GM12878 (cell line): Measurements from ENCODE around the gene RPL29. TPM values are rescaled to one million over a fixed set of nuclear protein-coding genes. Genes with fewer than 3 reads are reported as not detected.

Experiments used
- BRCA1 ChIP-seq: IDR thresholded peaks from 2 replicates; pipeline ENCODE4 v1.6.1; 2011; ENCODE audit warnings: low read depth, low read length, improper control_type of control experiment
- CHD1 ChIP-seq: IDR thresholded peaks from 2 replicates; pipeline ENCODE4 v1.6.1; 2012; ENCODE audit warnings: low read depth, low read length, improper control_type of control experiment
- ELK1 ChIP-seq: IDR thresholded peaks from 2 replicates; pipeline ENCODE4 v1.6.1; 2012; ENCODE audit warnings: low read depth, low read length, improper control_type of control experiment
- FOS ChIP-seq: IDR thresholded peaks from 3 replicates; pipeline ENCODE4 v1.6.1; 2011; ENCODE audit warnings: borderline replicate concordance; ENCODE audit not compliant: insufficient read length; ENCODE audit errors: extremely low read depth
- HDAC2 ChIP-seq: fragments of 200-600 bp; sonication (generic); IDR thresholded peaks from 2 replicates; pipeline ENCODE4 v1.6.1; 2017
- HDAC6 ChIP-seq: fragments of 200-600 bp; sonication (generic); IDR thresholded peaks from one replicate; pipeline ENCODE4 v1.8.0; 2017; ENCODE audit warnings: antibody characterized with exemption; ENCODE audit not compliant: unreplicated experiment
- KLF5 ChIP-seq: fragments of 450-650 bp; IDR thresholded peaks from 2 replicates; pipeline ENCODE4 v1.6.1; 2014; ENCODE audit warnings: mild to moderate bottlenecking; ENCODE audit not compliant: partially characterized antibody
- MYC ChIP-seq: IDR thresholded peaks from 2 replicates; pipeline ENCODE4 v1.6.1; 2011; ENCODE audit warnings: mild to moderate bottlenecking, low read length, moderate library complexity, inconsistent platforms; ENCODE audit not compliant: insufficient read depth, insufficient replicate concordance, insufficient read length, severe bottlenecking
- NBN ChIP-seq: fragments of 450-650 bp; IDR thresholded peaks from 2 replicates; pipeline ENCODE4 v1.6.1; 2016
- POLR2AphosphoS2 ChIP-seq: IDR thresholded peaks from 2 replicates; pipeline ENCODE4 v1.6.1; 2011; ENCODE audit warnings: low read depth, mild to moderate bottlenecking, low read length, improper control_type of control experiment, moderate library complexity
- SIX5 ChIP-seq: IDR thresholded peaks from 2 replicates; pipeline ENCODE4 v1.6.1; 2011; ENCODE audit warnings: mild to moderate bottlenecking, low read depth, low read length, moderate library complexity; ENCODE audit not compliant: severe bottlenecking
- SMAD1 ChIP-seq: fragments of 450-650 bp; IDR thresholded peaks from 2 replicates; pipeline ENCODE4 v1.6.1; 2018; ENCODE audit warnings: mild to moderate bottlenecking, low read depth; ENCODE audit not compliant: partially characterized antibody
- SRF ChIP-seq, 2 experiments: IDR thresholded peaks; 2 replicates each; pipeline ENCODE4 v1.6.1; 2011; ENCODE audit warnings: low read depth in 2 of 2, low read length in 2 of 2, mild to moderate bottlenecking in 1 of 2, moderate library complexity in 1 of 2
- STAT1 ChIP-seq: fragments of 450-650 bp; conservative IDR thresholded peaks from 2 replicates; pipeline ENCODE4 v1.6.1; 2014; ENCODE audit warnings: antibody characterized with exemption, mild to moderate bottlenecking
- STAT3 ChIP-seq: IDR thresholded peaks from 2 replicates; pipeline ENCODE4 v1.6.1; 2011; ENCODE audit warnings: low read depth, low read length, improper control_type of control experiment
- TAF1 ChIP-seq: IDR thresholded peaks from 2 replicates; pipeline ENCODE4 v1.6.1; 2011; ENCODE audit warnings: mild to moderate bottlenecking, low read depth, low read length, borderline replicate concordance
- TBL1XR1 ChIP-seq: IDR thresholded peaks from 2 replicates; pipeline ENCODE4 v1.6.1; 2012; ENCODE audit warnings: low read depth, low read length, improper control_type of control experiment
- TCF12 ChIP-seq: IDR thresholded peaks from 2 replicates; pipeline ENCODE4 v1.6.1; 2011; ENCODE audit warnings: low read depth, mild to moderate bottlenecking, low read length
- TCF7 ChIP-seq: IDR thresholded peaks from 2 replicates; pipeline ENCODE4 v1.6.1; 2014; ENCODE audit warnings: antibody characterized with exemption, borderline replicate concordance
- YY1 ChIP-seq: IDR thresholded peaks from 2 replicates; pipeline ENCODE4 v1.6.1; 2011; ENCODE audit warnings: low read depth, mild to moderate bottlenecking, low read length
- ZNF24 ChIP-seq: fragments of 450-650 bp; IDR thresholded peaks from 2 replicates; pipeline ENCODE4 v1.6.1; 2017; ENCODE audit warnings: antibody characterized with exemption, mild to moderate bottlenecking
- ZNF274 ChIP-seq: IDR thresholded peaks from one replicate; pipeline ENCODE4 v1.8.0; 2011; ENCODE audit not compliant: insufficient read length, insufficient read depth
- ZNF384 ChIP-seq: IDR thresholded peaks from 2 replicates; pipeline ENCODE4 v1.6.1; 2012; ENCODE audit warnings: low read depth, mild to moderate bottlenecking, low read length, improper control_type of control experiment, borderline replicate concordance
- ZZZ3 ChIP-seq: IDR thresholded peaks from 2 replicates; pipeline ENCODE4 v1.6.1; 2011; ENCODE audit warnings: low read depth; ENCODE audit not compliant: control insufficient read depth, insufficient read length
- polyA plus RNA-seq, 11 experiments: library from polyadenylated mRNA; depleted of rRNA in 4 of 11; unstranded in 6 of 11; stranded (reverse) in 5 of 11; fragments of >200 nt; fragmentation: Nextera tagmentation in 4 of 11; fragmentation: Illumina TruSeq in 1 of 11; extraction: Ambion mirVana in 4 of 11; extraction: Trizol in 1 of 11; gene quantifications; 1 replicate in 1 of 11; 2 replicates in 10 of 11; pipeline versions ENCODE4 v1.2.1 to v1.2.3, GENCODE V29; 2011 to 2016; ENCODE audit warnings: inconsistent platforms in 2 of 11, missing spikeins in 2 of 11, low read depth in 1 of 11
- total RNA-seq, 4 experiments: library from RNA; depleted of rRNA in 3 of 4; stranded (reverse); fragments of >200 nt in 3 of 4; fragmentation: Illumina TruSeq in 1 of 4; extraction: Trizol in 1 of 4; gene quantifications; 2 replicates each; pipeline versions ENCODE4 v1.2.1 to v1.2.3, GENCODE V29; 2013 to 2021
- TF ChIP-seq, protein P1 (sequence below): fragments of 450-650 bp; IDR thresholded peaks from 2 replicates; pipeline ENCODE4 v1.6.1; 2016; ENCODE audit warnings: mild to moderate bottlenecking, moderate library complexity, borderline replicate concordance
- TF ChIP-seq, protein P2 (sequence below): IDR thresholded peaks from 2 replicates; pipeline ENCODE4 v1.6.1; 2012; ENCODE audit warnings: low read length, inconsistent platforms

Gene RPL29
- total and polyA plus RNA-seq, 10 of the 15 experiments (the other 5 are each of a cell fraction or from before 2014, with no cell fraction given) = 1,053 to 2,477 (median 1,657) TPM

- TF ChIP-seq TCF7 (no peak), POLR2AphosphoS2 (0 out of 2 replicates have a peak, but pooled peaks have one; percentile 70), YY1 (no peak), SRF (IDR thresholded peaks at IDR 0.05; ENCODE audit: low read depth in 2 of 2, low read length in 2 of 2) (no peak), SMAD1 (no peak), SIX5 (no peak), TAF1 (peak; percentile 35; the same call in 1 of the 2 replicates), ZNF274 (no peak), NBN (no peak), STAT1 (no peak), BRCA1 (no peak), ELK1 (0 out of 2 replicates have a peak, but pooled peaks have one; percentile 41), HDAC2 (no peak), CHD1 (no peak), TCF12 (no peak), TBL1XR1 (peak; percentile 51; the same call in 1 of the 2 replicates), KLF5 (no peak), STAT3 (no peak), FOS (no peak), ZNF384 (no peak), HDAC6 (no peak), ZZZ3 (no peak), ZNF24 (no peak), MYC (peak; percentile 82)
- TF ChIP-seq, protein P1, sequence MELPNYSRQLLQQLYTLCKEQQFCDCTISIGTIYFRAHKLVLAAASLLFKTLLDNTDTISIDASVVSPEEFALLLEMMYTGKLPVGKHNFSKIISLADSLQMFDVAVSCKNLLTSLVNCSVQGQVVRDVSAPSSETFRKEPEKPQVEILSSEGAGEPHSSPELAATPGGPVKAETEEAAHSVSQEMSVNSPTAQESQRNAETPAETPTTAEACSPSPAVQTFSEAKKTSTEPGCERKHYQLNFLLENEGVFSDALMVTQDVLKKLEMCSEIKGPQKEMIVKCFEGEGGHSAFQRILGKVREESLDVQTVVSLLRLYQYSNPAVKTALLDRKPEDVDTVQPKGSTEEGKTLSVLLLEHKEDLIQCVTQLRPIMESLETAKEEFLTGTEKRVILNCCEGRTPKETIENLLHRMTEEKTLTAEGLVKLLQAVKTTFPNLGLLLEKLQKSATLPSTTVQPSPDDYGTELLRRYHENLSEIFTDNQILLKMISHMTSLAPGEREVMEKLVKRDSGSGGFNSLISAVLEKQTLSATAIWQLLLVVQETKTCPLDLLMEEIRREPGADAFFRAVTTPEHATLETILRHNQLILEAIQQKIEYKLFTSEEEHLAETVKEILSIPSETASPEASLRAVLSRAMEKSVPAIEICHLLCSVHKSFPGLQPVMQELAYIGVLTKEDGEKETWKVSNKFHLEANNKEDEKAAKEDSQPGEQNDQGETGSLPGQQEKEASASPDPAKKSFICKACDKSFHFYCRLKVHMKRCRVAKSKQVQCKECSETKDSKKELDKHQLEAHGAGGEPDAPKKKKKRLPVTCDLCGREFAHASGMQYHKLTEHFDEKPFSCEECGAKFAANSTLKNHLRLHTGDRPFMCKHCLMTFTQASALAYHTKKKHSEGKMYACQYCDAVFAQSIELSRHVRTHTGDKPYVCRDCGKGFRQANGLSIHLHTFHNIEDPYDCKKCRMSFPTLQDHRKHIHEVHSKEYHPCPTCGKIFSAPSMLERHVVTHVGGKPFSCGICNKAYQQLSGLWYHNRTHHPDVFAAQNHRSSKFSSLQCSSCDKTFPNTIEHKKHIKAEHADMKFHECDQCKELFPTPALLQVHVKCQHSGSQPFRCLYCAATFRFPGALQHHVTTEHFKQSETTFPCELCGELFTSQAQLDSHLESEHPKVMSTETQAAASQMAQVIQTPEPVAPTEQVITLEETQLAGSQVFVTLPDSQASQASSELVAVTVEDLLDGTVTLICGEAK = peak; percentile 35; the same call in 1 of the 2 replicates
- TF ChIP-seq, protein P2, sequence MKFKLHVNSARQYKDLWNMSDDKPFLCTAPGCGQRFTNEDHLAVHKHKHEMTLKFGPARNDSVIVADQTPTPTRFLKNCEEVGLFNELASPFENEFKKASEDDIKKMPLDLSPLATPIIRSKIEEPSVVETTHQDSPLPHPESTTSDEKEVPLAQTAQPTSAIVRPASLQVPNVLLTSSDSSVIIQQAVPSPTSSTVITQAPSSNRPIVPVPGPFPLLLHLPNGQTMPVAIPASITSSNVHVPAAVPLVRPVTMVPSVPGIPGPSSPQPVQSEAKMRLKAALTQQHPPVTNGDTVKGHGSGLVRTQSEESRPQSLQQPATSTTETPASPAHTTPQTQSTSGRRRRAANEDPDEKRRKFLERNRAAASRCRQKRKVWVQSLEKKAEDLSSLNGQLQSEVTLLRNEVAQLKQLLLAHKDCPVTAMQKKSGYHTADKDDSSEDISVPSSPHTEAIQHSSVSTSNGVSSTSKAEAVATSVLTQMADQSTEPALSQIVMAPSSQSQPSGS = no peak
Measured at GRCh38 chr3:51982838-51983577, 12.7 kb downstream of the RPL29 start, which contains the start of gene ACY1 (continued).
